Measurements from ENCODE around the gene LSM3.

The LSM3 gene

GRCh38 chr3:14238356-14238755, 59.7 kb downstream of the LSM3 start:
- no peaks in the 10 kb centered on the region for H3K9me3 ChIP-seq (ENCODE audit: low read length)
- no peaks in the 10 kb centered on the region for H3K36me3 ChIP-seq (ENCODE audit: insufficient read depth, low read length)
- H3K9ac ChIP-seq (ENCODE audit: low read length), result no peak overlapping the region
- H3K27me3 ChIP-seq (ENCODE audit: control insufficient read depth in 1 of 2, insufficient read depth in 2 of 2, low read length in 2 of 2), result no peaks in the 10 kb centered on the region
- H3K4me3 ChIP-seq (ENCODE audit: low read depth in 1 of 2, low read length in 2 of 2), result no peak overlapping the region
- no peaks in the 10 kb centered on the region for H3K4me1 ChIP-seq (ENCODE audit: insufficient read depth, low read length)
- no peak overlapping the region for H3K27ac ChIP-seq (ENCODE audit: low read depth, low read length)

- H3K27ac ChIP-seq (ENCODE audit: low read depth, low read length), result no peak overlapping the region
- no peak overlapping the region for H3K9ac ChIP-seq (ENCODE audit: low read length)
- no peaks in the 10 kb centered on the region for H3K4me1 ChIP-seq (ENCODE audit: insufficient read depth, low read length)
- no peaks in the 10 kb centered on the region for H3K36me3 ChIP-seq (ENCODE audit: insufficient read depth, low read length)
- H3K27me3 ChIP-seq (ENCODE audit: control insufficient read depth in 1 of 2, insufficient read depth in 2 of 2, low read length in 2 of 2), result no peaks in the 10 kb centered on the region
- no peaks in the 10 kb centered on the region for H3K9me3 ChIP-seq (ENCODE audit: low read length)
- no peak overlapping the region for H3K4me3 ChIP-seq (ENCODE audit: low read depth in 1 of 2, low read length in 2 of 2)
These were observed 60.3 kb downstream of the LSM3 start for GRCh38 chr3:14238930-14239329.

- H3K4me1 ChIP-seq (ENCODE audit: insufficient read depth, low read length), result no peaks in the 10 kb centered on the region
- H3K36me3 ChIP-seq (ENCODE audit: insufficient read depth, low read length), result no peaks in the 10 kb centered on the region
- no peaks in the 10 kb centered on the region for H3K27me3 ChIP-seq (ENCODE audit: control insufficient read depth in 1 of 2, insufficient read depth in 2 of 2, low read length in 2 of 2)
- H3K9me3 ChIP-seq (ENCODE audit: low read length), result no peaks in the 10 kb centered on the region
- no peak overlapping the region for H3K27ac ChIP-seq (ENCODE audit: low read depth, low read length)
- no peak overlapping the region for H3K4me3 ChIP-seq (ENCODE audit: low read depth in 1 of 2, low read length in 2 of 2)
- no peak overlapping the region for H3K9ac ChIP-seq (ENCODE audit: low read length)
These were observed 61.3 kb downstream of the LSM3 start for GRCh38 chr3:14239940-14240339.

GRCh38 chr3:14240366-14240765, 61.7 kb downstream of the LSM3 start:
- no peak overlapping the region for H3K4me3 ChIP-seq (ENCODE audit: low read depth in 1 of 2, low read length in 2 of 2)
- H3K27me3 ChIP-seq (ENCODE audit: control insufficient read depth in 1 of 2, insufficient read depth in 2 of 2, low read length in 2 of 2), result no peaks in the 10 kb centered on the region
- no peak overlapping the region for H3K9ac ChIP-seq (ENCODE audit: low read length)
- no peaks in the 10 kb centered on the region for H3K9me3 ChIP-seq (ENCODE audit: low read length)
- no peaks in the 10 kb centered on the region for H3K36me3 ChIP-seq (ENCODE audit: insufficient read depth, low read length)
- H3K27ac ChIP-seq (ENCODE audit: low read depth, low read length), result no peak overlapping the region
- H3K4me1 ChIP-seq (ENCODE audit: insufficient read depth, low read length), result no peaks in the 10 kb centered on the region

GRCh38 chr3:14241716-14242115, 63.1 kb downstream of the LSM3 start:
- Histone ChIP-seq H3K9me3 (ENCODE audit: low read length) (no peaks in the 10 kb centered on the region), H3K9ac (ENCODE audit: low read length) (no peak overlapping the region), H3K4me1 (ENCODE audit: insufficient read depth, low read length) (no peaks in the 10 kb centered on the region), H3K36me3 (ENCODE audit: insufficient read depth, low read length) (no peaks in the 10 kb centered on the region), H3K27ac (ENCODE audit: low read depth, low read length) (no peak overlapping the region), H3K27me3 (ENCODE audit: control insufficient read depth in 1 of 2, insufficient read depth in 2 of 2, low read length in 2 of 2) (no peaks in the 10 kb centered on the region), H3K4me3 (ENCODE audit: low read depth in 1 of 2, low read length in 2 of 2) (no peak overlapping the region)

- H3K27me3 ChIP-seq (ENCODE audit: control insufficient read depth in 1 of 2, insufficient read depth in 2 of 2, low read length in 2 of 2), result no peaks in the 10 kb centered on the region
- H3K9me3 ChIP-seq (ENCODE audit: low read length), result no peaks in the 10 kb centered on the region
- H3K36me3 ChIP-seq (ENCODE audit: insufficient read depth, low read length), result no peaks in the 10 kb centered on the region
- H3K4me3 ChIP-seq (ENCODE audit: low read depth in 1 of 2, low read length in 2 of 2), result no peak overlapping the region
- H3K27ac ChIP-seq (ENCODE audit: low read depth, low read length), result no peak overlapping the region
- no peak overlapping the region for H3K9ac ChIP-seq (ENCODE audit: low read length)
- no peaks in the 10 kb centered on the region for H3K4me1 ChIP-seq (ENCODE audit: insufficient read depth, low read length)
These were observed 64.1 kb downstream of the LSM3 start for GRCh38 chr3:14242490-14243311.

- Histone ChIP-seq H3K4me1 (ENCODE audit: insufficient read depth, low read length) (no peaks in the 10 kb centered on the region), H3K36me3 (ENCODE audit: insufficient read depth, low read length) (no peaks in the 10 kb centered on the region), H3K4me3 (ENCODE audit: low read depth in 1 of 2, low read length in 2 of 2) (no peak overlapping the region), H3K27me3 (ENCODE audit: control insufficient read depth in 1 of 2, insufficient read depth in 2 of 2, low read length in 2 of 2) (no peaks in the 10 kb centered on the region), H3K9ac (ENCODE audit: low read length) (no peak overlapping the region), H3K9me3 (ENCODE audit: low read length) (no peaks in the 10 kb centered on the region), H3K27ac (ENCODE audit: low read depth, low read length) (no peak overlapping the region)
These were observed 65.2 kb downstream of the LSM3 start for GRCh38 chr3:14243782-14244181.

GRCh38 chr3:14244521-14245247, 66.1 kb downstream of the LSM3 start:
- H3K4me1 ChIP-seq (ENCODE audit: insufficient read depth, low read length), result no peaks in the 10 kb centered on the region
- H3K27me3 ChIP-seq (ENCODE audit: control insufficient read depth in 1 of 2, insufficient read depth in 2 of 2, low read length in 2 of 2), result no peaks in the 10 kb centered on the region
- H3K9ac ChIP-seq (ENCODE audit: low read length), result no peak overlapping the region
- H3K36me3 ChIP-seq (ENCODE audit: insufficient read depth, low read length), result no peaks in the 10 kb centered on the region
- H3K4me3 ChIP-seq (ENCODE audit: low read depth in 1 of 2, low read length in 2 of 2), result no peak overlapping the region
- H3K9me3 ChIP-seq (ENCODE audit: low read length), result no peaks in the 10 kb centered on the region
- no peak overlapping the region for H3K27ac ChIP-seq (ENCODE audit: low read depth, low read length)

- no peaks in the 10 kb centered on the region for H3K36me3 ChIP-seq (ENCODE audit: insufficient read depth, low read length)
- no peak overlapping the region for H3K4me3 ChIP-seq (ENCODE audit: low read depth in 1 of 2, low read length in 2 of 2)
- no peak overlapping the region for H3K27ac ChIP-seq (ENCODE audit: low read depth, low read length)
- no peaks in the 10 kb centered on the region for H3K4me1 ChIP-seq (ENCODE audit: insufficient read depth, low read length)
- no peaks in the 10 kb centered on the region for H3K27me3 ChIP-seq (ENCODE audit: control insufficient read depth in 1 of 2, insufficient read depth in 2 of 2, low read length in 2 of 2)
- H3K9me3 ChIP-seq (ENCODE audit: low read length), result no peaks in the 10 kb centered on the region
- no peak overlapping the region for H3K9ac ChIP-seq (ENCODE audit: low read length)
These were observed 66.6 kb downstream of the LSM3 start for GRCh38 chr3:14245248-14245639.

GRCh38 chr3:14245822-14246221, 67.2 kb downstream of the LSM3 start:
- no peaks in the 10 kb centered on the region for H3K4me1 ChIP-seq (ENCODE audit: insufficient read depth, low read length)
- H3K27me3 ChIP-seq (ENCODE audit: control insufficient read depth in 1 of 2, insufficient read depth in 2 of 2, low read length in 2 of 2), result no peaks in the 10 kb centered on the region

GRCh38 chr3:14246414-14246813, 67.8 kb downstream of the LSM3 start:
- H3K9ac ChIP-seq (ENCODE audit: low read length), result no peak overlapping the region
- H3K36me3 ChIP-seq (ENCODE audit: insufficient read depth, low read length), result no peaks in the 10 kb centered on the region
- H3K27ac ChIP-seq (ENCODE audit: low read depth, low read length), result no peak overlapping the region
- no peaks in the 10 kb centered on the region for H3K4me1 ChIP-seq (ENCODE audit: insufficient read depth, low read length)
- H3K4me3 ChIP-seq (ENCODE audit: low read depth in 1 of 2, low read length in 2 of 2), result no peak overlapping the region
- H3K9me3 ChIP-seq (ENCODE audit: low read length), result no peaks in the 10 kb centered on the region
- no peaks in the 10 kb centered on the region for H3K27me3 ChIP-seq (ENCODE audit: control insufficient read depth in 1 of 2, insufficient read depth in 2 of 2, low read length in 2 of 2)

More at GRCh38 chr3:14245822-14246221, 67.2 kb downstream of the LSM3 start:
- H3K9me3 ChIP-seq (ENCODE audit: low read length), result no peaks in the 10 kb centered on the region
- H3K9ac ChIP-seq (ENCODE audit: low read length), result no peak overlapping the region
- no peak overlapping the region for H3K27ac ChIP-seq (ENCODE audit: low read depth, low read length)
- H3K36me3 ChIP-seq (ENCODE audit: insufficient read depth, low read length), result no peaks in the 10 kb centered on the region
- no peak overlapping the region for H3K4me3 ChIP-seq (ENCODE audit: low read depth in 1 of 2, low read length in 2 of 2)

- Histone ChIP-seq H3K4me1 (ENCODE audit: insufficient read depth, low read length) (no peaks in the 10 kb centered on the region), H3K9me3 (ENCODE audit: low read length) (no peaks in the 10 kb centered on the region), H3K4me3 (ENCODE audit: low read depth in 1 of 2, low read length in 2 of 2) (no peak overlapping the region), H3K27me3 (ENCODE audit: control insufficient read depth in 1 of 2, insufficient read depth in 2 of 2, low read length in 2 of 2) (no peaks in the 10 kb centered on the region), H3K9ac (ENCODE audit: low read length) (no peak overlapping the region), H3K36me3 (ENCODE audit: insufficient read depth, low read length) (no peaks in the 10 kb centered on the region), H3K27ac (ENCODE audit: low read depth, low read length) (no peak overlapping the region)
These were observed 69.8 kb downstream of the LSM3 start for GRCh38 chr3:14248477-14248848.
